GM23338 (cell line): ENCODE results near the gene NLN. TPM values are rescaled to one million over a fixed set of nuclear protein-coding genes. Genes with fewer than 3 reads are reported as not detected.

Experiments
- ATAC-seq: fragments of 200-7000 bp; cut with Tn5 transposase; 3 replicates; pipeline ENCODE4 v1.9.1; 2020
- DNase-seq: peaks from one replicate; pipeline ENCODE4 v3.0.0-alpha.2; 2015; ENCODE audit warnings: low spot score
- H2AFZ ChIP-seq: fragments of 200-600 bp; sonication (generic); 2 replicates; pipeline ENCODE4 v1.8.0; 2016; ENCODE audit warnings: antibody characterized with exemption, mild to moderate bottlenecking, moderate library complexity
- H3F3A ChIP-seq: fragments of 200-600 bp; sonication (generic); replicated peaks from 2 replicates; pipeline ENCODE4 v1.8.0; 2017; ENCODE audit warnings: antibody characterized with exemption, mixed run types, low read depth
- H3K27ac ChIP-seq: fragments of 200-600 bp; sonication (generic); 2 replicates; pipeline ENCODE4 v1.6.1; 2016; ENCODE audit warnings: low read depth
- H3K27me3 ChIP-seq: fragments of 200-600 bp; sonication (generic); 2 replicates; pipeline ENCODE4 v1.8.0; 2016; ENCODE audit warnings: mild to moderate bottlenecking, mixed run types, moderate library complexity; ENCODE audit not compliant: insufficient read depth
- H3K36me3 ChIP-seq: fragments of 200-600 bp; sonication (generic); 2 replicates; pipeline ENCODE4 v1.8.0; 2016; ENCODE audit warnings: mild to moderate bottlenecking; ENCODE audit not compliant: insufficient read depth
- H3K4me1 ChIP-seq: fragments of 200-600 bp; sonication (generic); 2 replicates; pipeline ENCODE4 v1.8.0; 2016; ENCODE audit warnings: mild to moderate bottlenecking, moderate library complexity; ENCODE audit not compliant: insufficient read depth
- H3K4me2 ChIP-seq: fragments of 200-600 bp; sonication (generic); 2 replicates; pipeline ENCODE4 v1.7.1; 2017; ENCODE audit warnings: mixed run types
- H3K4me3 ChIP-seq: fragments of 200-600 bp; sonication (generic); 2 replicates; pipeline ENCODE4 v1.6.1; 2016; ENCODE audit warnings: mixed run types
- H3K79me2 ChIP-seq: fragments of 200-600 bp; sonication (generic); replicated peaks from 2 replicates; pipeline ENCODE4 v1.8.0; 2017; ENCODE audit warnings: mild to moderate bottlenecking; ENCODE audit not compliant: insufficient read depth
- H3K9me2 ChIP-seq: fragments of 200-600 bp; sonication (generic); 2 replicates; pipeline ENCODE4 v1.8.0; 2017; ENCODE audit not compliant: insufficient read depth
- H4K20me1 ChIP-seq: fragments of 200-600 bp; sonication (generic); replicated peaks from 2 replicates; pipeline ENCODE4 v1.8.0; 2017; ENCODE audit warnings: mild to moderate bottlenecking; ENCODE audit not compliant: insufficient read depth
- H3K27ac Mint-ChIP-seq: 2 replicates; pipeline ENCODE4 v1.8.0; 2020; ENCODE audit warnings: inconsistent platforms, mild to moderate bottlenecking, moderate library complexity, mixed read lengths
- H3K27me3 Mint-ChIP-seq: 3 replicates; pipeline ENCODE4 v1.8.0; 2022; ENCODE audit warnings: low read depth, mild to moderate bottlenecking, moderate library complexity, mixed read lengths, inconsistent platforms; ENCODE audit not compliant: insufficient read depth, poor library complexity
- H3K36me3 Mint-ChIP-seq: 3 replicates; pipeline ENCODE4 v1.8.0; 2021; ENCODE audit warnings: low read depth, mild to moderate bottlenecking, inconsistent platforms, moderate library complexity, mixed read lengths
- H3K4me1 Mint-ChIP-seq: 3 replicates; pipeline ENCODE4 v1.8.0; 2020; ENCODE audit warnings: mild to moderate bottlenecking, inconsistent platforms, mixed read lengths
- H3K4me3 Mint-ChIP-seq: 3 replicates; pipeline ENCODE4 v1.8.0; 2021; ENCODE audit warnings: moderate library complexity, mild to moderate bottlenecking, inconsistent platforms, mixed read lengths
- H3K9me3 Mint-ChIP-seq: 3 replicates; pipeline ENCODE4 v1.8.0; 2020; ENCODE audit warnings: moderate library complexity, mild to moderate bottlenecking, inconsistent platforms, mixed read lengths
- CREB1 ChIP-seq: fragments of 250-450 bp; sonication (Bioruptor Pico); IDR thresholded peaks from 2 replicates; pipeline ENCODE4 v1.5.0; 2020; ENCODE audit warnings: low read depth, mild to moderate bottlenecking, moderate library complexity
- CTCF ChIP-seq, 2 experiments: fragments of 200-600 bp in 1 of 2; sonication (generic) in 1 of 2; conservative IDR thresholded peaks; 2 replicates each; pipeline versions ENCODE4 v1.5.1 to v1.6.1; 2016 to 2017; ENCODE audit warnings: antibody characterized with exemption in 2 of 2, low read depth in 2 of 2, mild to moderate bottlenecking in 2 of 2, moderate library complexity in 1 of 2
- ETS1 ChIP-seq: IDR thresholded peaks from 2 replicates; pipeline ENCODE4 v1.6.1; 2016; ENCODE audit warnings: antibody characterized with exemption
- EZH2 ChIP-seq: fragments of 200-600 bp; sonication (generic); IDR thresholded peaks from one replicate; pipeline ENCODE4 v1.8.0; 2017; ENCODE audit warnings: antibody characterized with exemption, mild to moderate bottlenecking, low read depth; ENCODE audit not compliant: unreplicated experiment
- EZH2phosphoT487 ChIP-seq: fragments of 200-600 bp; sonication (generic); IDR thresholded peaks from one replicate; pipeline ENCODE4 v1.8.1; 2018; ENCODE audit warnings: antibody characterized with exemption; ENCODE audit not compliant: unreplicated experiment
- JUNB ChIP-seq: IDR thresholded peaks from one replicate; pipeline ENCODE4 v1.6.1; 2016; ENCODE audit warnings: antibody characterized with exemption; ENCODE audit not compliant: unreplicated experiment
- NANOG ChIP-seq: IDR thresholded peaks from 2 replicates; pipeline ENCODE4 v1.6.1; 2016; ENCODE audit warnings: antibody characterized with exemption, borderline replicate concordance
- POLR2AphosphoS5 ChIP-seq: IDR thresholded peaks from 2 replicates; pipeline ENCODE4 v1.6.1; 2016; ENCODE audit warnings: antibody characterized with exemption, low read depth
- REST ChIP-seq: IDR thresholded peaks from one replicate; pipeline ENCODE4 v1.6.1; 2018; ENCODE audit warnings: antibody characterized with exemption; ENCODE audit not compliant: unreplicated experiment
- STAT1 ChIP-seq: IDR thresholded peaks from one replicate; pipeline ENCODE4 v1.6.1; 2016; ENCODE audit warnings: antibody characterized with exemption; ENCODE audit not compliant: unreplicated experiment
- ZNF114 ChIP-seq: fragments of 250-450 bp; sonication (Bioruptor Pico); IDR thresholded peaks from 2 replicates; pipeline ENCODE4 v1.5.0; 2020; ENCODE audit warnings: mild to moderate bottlenecking, moderate library complexity
- ZNF331 ChIP-seq: fragments of 250-450 bp; sonication (Bioruptor Pico); IDR thresholded peaks from 2 replicates; pipeline ENCODE4 v1.5.0; 2020; ENCODE audit warnings: low read depth, mild to moderate bottlenecking, moderate library complexity
- polyA plus RNA-seq: library from polyadenylated mRNA; unstranded; fragments of >200 nt; fragmentation: Nextera tagmentation; extraction: Ambion mirVana; gene quantifications from 2 replicates; pipeline ENCODE4 v1.2.1, GENCODE V29; 2016
- total RNA-seq: library from RNA; depleted of rRNA; stranded (reverse); fragments of >200 nt; shearing (Covaris generic); gene quantifications from 2 replicates; pipeline ENCODE4 v1.2.3, GENCODE V29; 2014
- TF ChIP-seq, protein P1 (sequence below): fragments of 250-450 bp; sonication (Bioruptor Pico); IDR thresholded peaks from 2 replicates; pipeline ENCODE4 v1.5.0; 2020; ENCODE audit warnings: mild to moderate bottlenecking, moderate library complexity

Gene NLN
- total and polyA plus RNA-seq, 2 experiments from 2014 or later, result 56.4 to 168 TPM

DNA sequence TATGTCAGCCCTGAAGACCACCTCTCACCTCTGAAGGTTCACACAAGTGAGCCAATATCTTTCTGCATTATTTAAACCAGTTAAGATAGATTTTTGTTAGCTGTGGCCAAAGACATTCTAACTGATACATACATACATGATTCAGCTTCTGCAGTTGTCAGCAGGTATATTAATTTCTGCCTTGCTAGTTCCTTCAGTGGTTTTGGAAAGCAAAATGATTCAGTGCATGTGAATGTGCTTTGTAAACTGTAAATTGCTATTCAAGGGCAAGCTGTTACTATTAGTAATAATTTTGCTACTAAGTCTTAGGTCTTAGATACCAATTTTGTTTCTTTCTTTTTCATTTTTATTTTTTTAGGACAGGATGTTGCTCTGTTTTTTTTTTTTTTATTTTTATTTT is 115.1 kb downstream of the NLN start:
- Histone ChIP-seq H3K79me2 (no peaks in the 10 kb centered on the region), H3K27me3 (no peaks in the 10 kb centered on the region), H4K20me1 (peaks cover 6% of the 10 kb centered on the region; the same call in 1 of the 2 replicates), H3K36me3 (no peaks in the 10 kb centered on the region), H3K4me1 (peaks cover 6% of the 10 kb centered on the region; the same call in 1 of the 2 replicates), H3K4me2 (no peak overlapping the region), H3F3A (peaks cover 3% of the 10 kb centered on the region; the same call in 1 of the 2 replicates), H3K4me3 (no peak overlapping the region), H3K9me2 (no peaks in the 10 kb centered on the region), H3K27ac (no peak overlapping the region), H2AFZ (no peak overlapping the region)
- H3K4me1 Mint-ChIP-seq, result peaks cover 10% of the 10 kb centered on the region
- ATAC-seq (no peak), DNase-seq (no peak)
- H3K4me3 Mint-ChIP-seq, result no peak overlapping the region
- H3K27ac Mint-ChIP-seq, result no peak overlapping the region
- H3K36me3 Mint-ChIP-seq, result peaks cover 4% of the 10 kb centered on the region; the same call in 2 of the 3 replicates
- no peak for TF ChIP-seq JUNB
- TF ChIP-seq, protein P1, sequence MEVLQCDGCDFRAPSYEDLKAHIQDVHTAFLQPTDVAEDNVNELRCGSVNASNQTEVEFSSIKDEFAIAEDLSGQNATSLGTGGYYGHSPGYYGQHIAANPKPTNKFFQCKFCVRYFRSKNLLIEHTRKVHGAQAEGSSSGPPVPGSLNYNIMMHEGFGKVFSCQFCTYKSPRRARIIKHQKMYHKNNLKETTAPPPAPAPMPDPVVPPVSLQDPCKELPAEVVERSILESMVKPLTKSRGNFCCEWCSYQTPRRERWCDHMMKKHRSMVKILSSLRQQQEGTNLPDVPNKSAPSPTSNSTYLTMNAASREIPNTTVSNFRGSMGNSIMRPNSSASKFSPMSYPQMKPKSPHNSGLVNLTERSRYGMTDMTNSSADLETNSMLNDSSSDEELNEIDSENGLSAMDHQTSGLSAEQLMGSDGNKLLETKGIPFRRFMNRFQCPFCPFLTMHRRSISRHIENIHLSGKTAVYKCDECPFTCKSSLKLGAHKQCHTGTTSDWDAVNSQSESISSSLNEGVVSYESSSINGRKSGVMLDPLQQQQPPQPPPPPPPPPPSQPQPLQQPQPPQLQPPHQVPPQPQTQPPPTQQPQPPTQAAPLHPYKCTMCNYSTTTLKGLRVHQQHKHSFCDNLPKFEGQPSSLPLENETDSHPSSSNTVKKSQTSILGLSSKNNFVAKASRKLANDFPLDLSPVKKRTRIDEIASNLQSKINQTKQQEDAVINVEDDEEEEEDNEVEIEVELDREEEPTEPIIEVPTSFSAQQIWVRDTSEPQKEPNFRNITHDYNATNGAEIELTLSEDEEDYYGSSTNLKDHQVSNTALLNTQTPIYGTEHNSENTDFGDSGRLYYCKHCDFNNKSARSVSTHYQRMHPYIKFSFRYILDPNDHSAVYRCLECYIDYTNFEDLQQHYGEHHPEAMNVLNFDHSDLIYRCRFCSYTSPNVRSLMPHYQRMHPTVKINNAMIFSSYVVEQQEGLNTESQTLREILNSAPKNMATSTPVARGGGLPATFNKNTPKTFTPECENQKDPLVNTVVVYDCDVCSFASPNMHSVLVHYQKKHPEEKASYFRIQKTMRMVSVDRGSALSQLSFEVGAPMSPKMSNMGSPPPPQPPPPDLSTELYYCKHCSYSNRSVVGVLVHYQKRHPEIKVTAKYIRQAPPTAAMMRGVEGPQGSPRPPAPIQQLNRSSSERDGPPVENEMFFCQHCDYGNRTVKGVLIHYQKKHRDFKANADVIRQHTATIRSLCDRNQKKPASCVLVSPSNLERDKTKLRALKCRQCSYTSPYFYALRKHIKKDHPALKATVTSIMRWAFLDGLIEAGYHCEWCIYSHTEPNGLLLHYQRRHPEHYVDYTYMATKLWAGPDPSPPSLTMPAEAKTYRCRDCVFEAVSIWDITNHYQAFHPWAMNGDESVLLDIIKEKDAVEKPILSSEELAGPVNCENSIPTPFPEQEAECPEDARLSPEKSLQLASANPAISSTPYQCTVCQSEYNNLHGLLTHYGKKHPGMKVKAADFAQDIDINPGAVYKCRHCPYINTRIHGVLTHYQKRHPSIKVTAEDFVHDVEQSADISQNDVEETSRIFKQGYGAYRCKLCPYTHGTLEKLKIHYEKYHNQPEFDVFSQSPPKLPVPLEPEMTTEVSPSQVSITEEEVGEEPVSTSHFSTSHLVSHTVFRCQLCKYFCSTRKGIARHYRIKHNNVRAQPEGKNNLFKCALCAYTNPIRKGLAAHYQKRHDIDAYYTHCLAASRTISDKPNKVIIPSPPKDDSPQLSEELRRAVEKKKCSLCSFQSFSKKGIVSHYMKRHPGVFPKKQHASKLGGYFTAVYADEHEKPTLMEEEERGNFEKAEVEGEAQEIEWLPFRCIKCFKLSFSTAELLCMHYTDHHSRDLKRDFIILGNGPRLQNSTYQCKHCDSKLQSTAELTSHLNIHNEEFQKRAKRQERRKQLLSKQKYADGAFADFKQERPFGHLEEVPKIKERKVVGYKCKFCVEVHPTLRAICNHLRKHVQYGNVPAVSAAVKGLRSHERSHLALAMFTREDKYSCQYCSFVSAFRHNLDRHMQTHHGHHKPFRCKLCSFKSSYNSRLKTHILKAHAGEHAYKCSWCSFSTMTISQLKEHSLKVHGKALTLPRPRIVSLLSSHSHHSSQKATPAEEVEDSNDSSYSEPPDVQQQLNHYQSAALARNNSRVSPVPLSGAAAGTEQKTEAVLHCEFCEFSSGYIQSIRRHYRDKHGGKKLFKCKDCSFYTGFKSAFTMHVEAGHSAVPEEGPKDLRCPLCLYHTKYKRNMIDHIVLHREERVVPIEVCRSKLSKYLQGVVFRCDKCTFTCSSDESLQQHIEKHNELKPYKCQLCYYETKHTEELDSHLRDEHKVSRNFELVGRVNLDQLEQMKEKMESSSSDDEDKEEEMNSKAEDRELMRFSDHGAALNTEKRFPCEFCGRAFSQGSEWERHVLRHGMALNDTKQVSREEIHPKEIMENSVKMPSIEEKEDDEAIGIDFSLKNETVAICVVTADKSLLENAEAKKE, result no peak
- no peak for TF ChIP-seq NANOG
- TF ChIP-seq REST, result no peak
- TF ChIP-seq STAT1, result no peak
- TF ChIP-seq ETS1, result no peak
- TF ChIP-seq CREB1 (CRISPR knock-in tag), result no peak
- TF ChIP-seq EZH2, result no peak
- TF ChIP-seq POLR2AphosphoS5, result no peak
- no peak for TF ChIP-seq CTCF (conservative IDR thresholded peaks at IDR 0.05; ENCODE audit: low read depth in 2 of 2)
- no peak for TF ChIP-seq ZNF114
- TF ChIP-seq ZNF331 (CRISPR knock-in tag), result no peak
- no peak for TF ChIP-seq EZH2phosphoT487
- H3K9me3 Mint-ChIP-seq, result no peaks in the 10 kb centered on the region
- H3K27me3 Mint-ChIP-seq, result peaks cover 2% of the 10 kb centered on the region
